Measurements from ENCODE around the gene SH3BP1.

- TF ChIP-seq CTCF (IDR thresholded peaks at IDR 0.05; ENCODE audit: low read depth, low read length, poor library complexity, severe bottlenecking) (no peak), EZH2phosphoT487 (IDR thresholded peaks at IDR 0.05; ENCODE audit: borderline replicate concordance, low read length) (no peak)
These were observed 14.6 kb upstream of the SH3BP1 start for GRCh38 chr22:37624876-37625275.
